Lung (tissue), 12 donors: Measurements from ENCODE around the gene MCTP2. TPM values are rescaled to one million over a fixed set of nuclear protein-coding genes. Genes with fewer than 3 reads are reported as not detected.

Experiments used
- ATAC-seq: fragments of 200-7000 bp; cut with Tn5 transposase; one replicate; pipeline ENCODE4 v1.9.1; 2020; ENCODE audit warnings: moderate number of reproducible peaks; ENCODE audit not compliant: insufficient read depth, low FRiP score
- DNase-seq, 3 donors: peaks; one replicate each; pipeline ENCODE4 v3.0.0-alpha.2; 2013 to 2017
- H3K27ac ChIP-seq, 2 donors: one replicate each; pipeline ENCODE4 v1.5.1; 2013; ENCODE audit warnings: mild to moderate bottlenecking in 2 of 2, moderate library complexity in 2 of 2, control low read depth in 1 of 2, inconsistent platforms in 1 of 2, low read depth in 1 of 2, low read length in 1 of 2
- H3K27me3 ChIP-seq, 3 donors: one replicate each; pipeline ENCODE4 v1.5.1; 2013; ENCODE audit warnings: low read length in 2 of 3; ENCODE audit not compliant: control insufficient read depth in 3 of 3, insufficient read depth in 3 of 3
- H3K36me3 ChIP-seq, 4 donors: one replicate each; pipeline ENCODE4 v1.5.1; 2013; ENCODE audit warnings: low read length in 4 of 4, mild to moderate bottlenecking in 1 of 4, moderate library complexity in 1 of 4; ENCODE audit not compliant: control insufficient read depth in 4 of 4, insufficient read depth in 4 of 4
- H3K4me1 ChIP-seq, 5 donors: one replicate each; pipeline ENCODE4 v1.5.1; 2013; ENCODE audit warnings: low read length in 5 of 5, mild to moderate bottlenecking in 2 of 5, moderate library complexity in 1 of 5; ENCODE audit not compliant: control insufficient read depth in 5 of 5, insufficient read depth in 5 of 5
- H3K4me3 ChIP-seq: one replicate; pipeline ENCODE4 v1.5.1; 2013; ENCODE audit warnings: mild to moderate bottlenecking, control low read depth, moderate library complexity
- H3K9ac ChIP-seq, 2 donors: one replicate each; pipeline ENCODE4 v1.5.1; 2013; ENCODE audit warnings: low read length in 2 of 2, control low read depth in 1 of 2; ENCODE audit not compliant: insufficient read depth in 1 of 2
- H3K9me3 ChIP-seq, 4 donors: one replicate each; pipeline ENCODE4 v1.5.1; 2013; ENCODE audit warnings: low read length in 3 of 4, mild to moderate bottlenecking in 1 of 4, moderate library complexity in 1 of 4; ENCODE audit not compliant: control insufficient read depth in 4 of 4, insufficient read depth in 3 of 4
- CTCF ChIP-seq: IDR thresholded peaks from 2 replicates; pipeline ENCODE4 v1.5.1; 2012; ENCODE audit warnings: mild to moderate bottlenecking; ENCODE audit errors: control extremely low read depth, extremely low read depth
- WGBS, 2 donors: extraction: QIAGEN DNeasy Blood & Tissue Kit; methylation state at CpG; one replicate each; pipeline ENCODE4 v1.1.7; 2013; 5-methylcytosine and 5-hydroxymethylcytosine counted together
- polyA plus RNA-seq, 2 donors: library from polyadenylated mRNA; stranded (reverse); fragments of 200-250 nt; gene quantifications; one replicate each; pipeline ENCODE4 v1.2.1, GENCODE V29; 2013
- total RNA-seq, 2 donors: library from RNA; depleted of rRNA in 1 of 2; stranded (reverse); fragments of >200 nt in 1 of 2; gene quantifications; one replicate each; pipeline ENCODE4 v1.2.1, GENCODE V29; 2014 to 2021
- donor health status: control.
- donor health status: control.
- donor health status: Bipolar disorder and iron deficiency.
- donor health status: healthy.
- donor health status: DM: yes; HTN: yes; CAD: no.

Gene MCTP2
- total and polyA plus RNA-seq, 4 donors: 3.5 to 92.5 (median 30.2) TPM

GRCh38 chr15:94354655-94355054 lies 123.3 kb downstream of the MCTP2 start:
- Histone ChIP-seq H3K9ac (no peak overlapping the region), H3K9me3 (no peaks in the 10 kb centered on the region), H3K27ac (no peak overlapping the region), H3K36me3 (peaks cover 0 to 2% (median 0%) of the 10 kb centered on the region in 4 donors), H3K4me3 (no peak overlapping the region), H3K4me1 (peaks cover 0 to 66% (median 5%) of the 10 kb centered on the region in 5 donors), H3K27me3 (no peaks in the 10 kb centered on the region)
- WGBS, 2 donors: 89 to 95% methylated on average over 9 of the region's 9 CpGs
- DNase-seq: no peak
- no peak for ATAC-seq
- TF ChIP-seq CTCF: no peak

- ATAC-seq (no peak), DNase-seq (no peak)
- H3K4me1 ChIP-seq: peaks cover 0 to 46% (median 4%) of the 10 kb centered on the region in 5 donors
- H3K27ac ChIP-seq: peak overlapping the region in 1 of 2 donors; percentile 26
- WGBS, 2 donors: 82 to 90% methylated on average over 3 of the region's 3 CpGs
- H3K9me3 ChIP-seq: peaks cover 0 to 3% (median 0%) of the 10 kb centered on the region in 4 donors
- no peaks in the 10 kb centered on the region for H3K27me3 ChIP-seq
- H3K4me3 ChIP-seq: no peak overlapping the region
- no peak overlapping the region for H3K9ac ChIP-seq
- H3K36me3 ChIP-seq: peaks cover 0 to 2% (median 0%) of the 10 kb centered on the region in 4 donors
- TF ChIP-seq CTCF: no peak
Measured at GRCh38 chr15:94359716-94360115, 128.4 kb downstream of the MCTP2 start.

- 63 to 69% methylated on average over 7 of the region's 7 CpGs for WGBS, 2 donors
- Histone ChIP-seq H3K27ac (peak overlapping the region in 1 of 2 donors; percentile 15), H3K4me3 (no peak overlapping the region), H3K9me3 (peaks cover 0 to 3% (median 0%) of the 10 kb centered on the region in 4 donors), H3K27me3 (no peaks in the 10 kb centered on the region), H3K4me1 (peaks cover 0 to 50% (median 4%) of the 10 kb centered on the region in 5 donors), H3K36me3 (peaks cover 0 to 2% (median 0%) of the 10 kb centered on the region in 4 donors), H3K9ac (no peak overlapping the region)
- TF ChIP-seq CTCF: no peak
- DNase-seq: peak in 2 of 3 donors; percentile 34 to 61
- no peak for ATAC-seq
Measured at GRCh38 chr15:94360251-94360685, 128.9 kb downstream of the MCTP2 start.
